GM06990 (cell line): Measurements from ENCODE around the gene TEN1.

ENCODE experiments used
- DNase-seq: peaks from one replicate; pipeline ENCODE4 v3.0.0-alpha.2; 2011; ENCODE audit not compliant: insufficient read length; ENCODE audit errors: extremely low read depth
- H3K27me3 ChIP-seq: replicated peaks from 2 replicates; pipeline ENCODE4 v1.6.0; 2011; ENCODE audit warnings: low read length; ENCODE audit not compliant: control insufficient read depth, insufficient read depth
- H3K36me3 ChIP-seq: 2 replicates; pipeline ENCODE4 v1.5.1; 2011; ENCODE audit warnings: low read length; ENCODE audit not compliant: control insufficient read depth, insufficient read depth
- H3K4me3 ChIP-seq: replicated peaks from 2 replicates; pipeline ENCODE4 v1.5.1; 2011; ENCODE audit warnings: low read depth, mild to moderate bottlenecking, control low read depth, low read length
- TF ChIP-seq, protein P1 (sequence below): IDR thresholded peaks from 2 replicates; pipeline ENCODE4 v1.5.1; 2011; ENCODE audit warnings: low read length, control low read depth, mild to moderate bottlenecking, inconsistent platforms; ENCODE audit not compliant: insufficient read depth, poor library complexity, severe bottlenecking

Gene TEN1

DNA sequence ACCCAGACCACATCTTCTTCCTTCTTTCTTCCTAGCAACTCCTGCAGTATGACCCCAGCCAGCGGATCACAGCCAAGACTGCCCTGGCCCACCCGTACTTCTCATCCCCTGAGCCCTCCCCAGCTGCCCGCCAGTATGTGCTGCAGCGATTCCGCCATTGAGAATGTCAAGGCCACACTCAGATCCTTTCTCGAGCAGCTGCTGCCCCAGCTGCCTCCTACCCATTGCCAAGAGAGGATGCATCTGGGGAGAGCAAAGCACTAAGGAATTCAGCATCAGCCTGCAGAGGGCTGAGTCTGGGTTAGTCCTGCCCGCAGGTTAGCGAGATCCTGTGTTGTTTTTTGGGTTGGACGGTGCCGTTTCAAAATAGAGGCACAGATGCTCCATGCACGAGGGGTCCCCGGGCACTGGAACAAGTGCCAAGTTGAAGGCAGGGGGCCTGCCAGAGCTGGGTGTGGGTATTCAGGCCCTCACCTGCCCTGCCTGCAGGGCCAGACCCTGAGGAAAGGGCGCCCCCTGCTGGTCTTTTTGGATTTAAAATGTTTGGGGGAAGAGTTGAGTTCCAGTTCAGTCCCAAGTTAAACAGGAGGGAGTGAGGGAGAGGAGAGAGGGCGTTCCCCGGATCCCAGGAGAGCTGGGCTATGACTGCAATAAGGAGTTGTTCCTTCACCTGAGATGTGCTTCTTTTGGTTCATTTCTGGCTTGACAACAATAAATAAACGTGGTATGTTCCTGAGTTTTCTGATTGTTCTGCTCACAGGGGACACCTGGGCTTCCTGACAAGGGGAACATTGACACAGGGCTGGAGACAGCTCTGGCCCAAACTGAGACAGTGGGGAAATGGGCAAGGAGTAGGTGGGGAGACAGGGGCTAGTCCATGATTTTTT, 26.5 kb downstream of the TEN1 start:
- Histone ChIP-seq H3K36me3 (peaks cover 7% of the 10 kb centered on the region), H3K4me3 (no peak overlapping the region), H3K27me3 (no peaks in the 10 kb centered on the region)
- TF ChIP-seq, protein P1, sequence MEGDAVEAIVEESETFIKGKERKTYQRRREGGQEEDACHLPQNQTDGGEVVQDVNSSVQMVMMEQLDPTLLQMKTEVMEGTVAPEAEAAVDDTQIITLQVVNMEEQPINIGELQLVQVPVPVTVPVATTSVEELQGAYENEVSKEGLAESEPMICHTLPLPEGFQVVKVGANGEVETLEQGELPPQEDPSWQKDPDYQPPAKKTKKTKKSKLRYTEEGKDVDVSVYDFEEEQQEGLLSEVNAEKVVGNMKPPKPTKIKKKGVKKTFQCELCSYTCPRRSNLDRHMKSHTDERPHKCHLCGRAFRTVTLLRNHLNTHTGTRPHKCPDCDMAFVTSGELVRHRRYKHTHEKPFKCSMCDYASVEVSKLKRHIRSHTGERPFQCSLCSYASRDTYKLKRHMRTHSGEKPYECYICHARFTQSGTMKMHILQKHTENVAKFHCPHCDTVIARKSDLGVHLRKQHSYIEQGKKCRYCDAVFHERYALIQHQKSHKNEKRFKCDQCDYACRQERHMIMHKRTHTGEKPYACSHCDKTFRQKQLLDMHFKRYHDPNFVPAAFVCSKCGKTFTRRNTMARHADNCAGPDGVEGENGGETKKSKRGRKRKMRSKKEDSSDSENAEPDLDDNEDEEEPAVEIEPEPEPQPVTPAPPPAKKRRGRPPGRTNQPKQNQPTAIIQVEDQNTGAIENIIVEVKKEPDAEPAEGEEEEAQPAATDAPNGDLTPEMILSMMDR, result peak; percentile 72
- DNase-seq, result peak; percentile 49

DNA sequence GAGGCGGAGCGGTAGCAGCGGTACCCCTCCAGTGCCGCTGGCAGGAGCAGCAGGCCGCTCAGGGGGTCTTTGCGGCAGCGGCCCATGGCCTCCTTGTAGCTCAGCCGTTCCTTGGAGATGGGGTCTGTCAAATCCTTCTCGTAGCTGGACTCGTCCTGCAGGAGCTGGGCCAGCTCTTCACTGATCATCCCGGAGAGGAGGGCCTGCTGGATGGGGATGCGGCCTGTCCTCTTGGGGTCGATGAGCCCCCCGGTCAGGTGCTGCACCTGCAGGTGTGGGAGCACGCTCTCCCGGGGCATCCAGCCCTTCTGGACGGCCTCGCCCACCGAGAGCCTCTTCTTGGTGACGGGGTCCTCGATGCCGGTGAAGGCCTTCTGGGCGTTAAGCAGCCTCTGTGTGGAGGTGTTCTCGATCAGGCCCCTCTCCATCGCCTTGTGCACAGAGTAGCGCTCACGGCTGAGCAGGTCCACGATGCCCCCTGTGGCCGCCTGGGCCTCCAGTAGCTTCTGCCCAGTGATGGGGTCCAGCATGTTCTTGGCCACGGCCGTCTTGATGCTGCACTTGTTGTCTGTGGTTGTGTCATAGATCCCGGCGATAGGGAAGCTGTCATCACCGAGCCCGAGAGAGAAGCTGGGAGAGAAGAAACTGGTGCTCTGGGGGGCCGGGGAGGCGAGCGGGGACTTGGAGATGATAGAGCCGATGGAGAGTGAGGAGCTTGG, 28.2 kb downstream of the TEN1 start:
- H3K4me3 ChIP-seq, result no peak overlapping the region
- TF ChIP-seq, protein P1, result no peak

DNA sequence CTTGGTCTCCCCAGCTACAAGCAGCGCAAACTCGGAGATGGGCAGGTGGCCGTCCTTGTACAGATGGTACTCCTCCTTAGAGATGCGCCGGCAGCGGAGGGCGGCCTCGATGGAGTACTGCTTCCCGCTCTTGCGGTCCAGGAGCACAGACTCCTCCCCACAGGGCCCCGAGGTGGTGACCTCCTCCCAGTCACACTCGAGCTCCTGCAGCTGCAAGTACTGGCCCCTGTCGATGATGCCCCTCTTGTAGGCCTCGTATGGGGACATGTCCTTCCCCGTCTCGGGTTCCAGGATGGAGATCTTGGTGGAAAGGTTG, 28.8 kb downstream of the TEN1 start:
- Histone ChIP-seq H3K4me3 (no peak overlapping the region), H3K36me3 (peaks cover 3% of the 10 kb centered on the region), H3K27me3 (no peaks in the 10 kb centered on the region; the same call in 1 of the 2 replicates)
- no peak for DNase-seq
- TF ChIP-seq, protein P1, result no peak

More for the DNA sequence above, 28.2 kb downstream of the TEN1 start:
- DNase-seq, result no peak
- Histone ChIP-seq H3K27me3 (no peaks in the 10 kb centered on the region; the same call in 1 of the 2 replicates), H3K36me3 (peaks cover 3% of the 10 kb centered on the region)

DNA sequence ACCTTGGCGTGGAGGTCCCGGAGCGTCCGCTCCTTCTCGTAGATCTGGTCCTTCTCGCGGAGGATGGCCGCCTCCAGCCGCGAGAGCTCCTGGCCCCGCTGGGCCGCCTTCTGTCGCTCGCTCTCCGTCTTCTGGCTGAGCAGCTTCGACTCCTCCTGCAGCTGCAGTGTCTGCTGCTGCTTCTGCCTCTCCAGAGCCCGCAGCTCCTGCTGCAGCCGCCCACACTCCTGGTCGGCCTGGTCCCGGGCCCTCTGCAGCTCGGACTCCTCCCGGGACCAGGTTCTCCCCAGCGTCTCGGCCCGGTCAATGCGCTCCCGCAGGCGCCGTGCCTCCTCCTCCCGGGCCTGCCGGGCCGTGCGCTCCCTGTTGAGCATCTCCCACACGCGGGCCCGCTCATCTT, 29.2 kb downstream of the TEN1 start:
- Histone ChIP-seq H3K36me3 (peaks cover 3% of the 10 kb centered on the region), H3K27me3 (no peaks in the 10 kb centered on the region; the same call in 1 of the 2 replicates), H3K4me3 (no peak overlapping the region)
- no peak for DNase-seq
- TF ChIP-seq, protein P1, result no peak

DNA sequence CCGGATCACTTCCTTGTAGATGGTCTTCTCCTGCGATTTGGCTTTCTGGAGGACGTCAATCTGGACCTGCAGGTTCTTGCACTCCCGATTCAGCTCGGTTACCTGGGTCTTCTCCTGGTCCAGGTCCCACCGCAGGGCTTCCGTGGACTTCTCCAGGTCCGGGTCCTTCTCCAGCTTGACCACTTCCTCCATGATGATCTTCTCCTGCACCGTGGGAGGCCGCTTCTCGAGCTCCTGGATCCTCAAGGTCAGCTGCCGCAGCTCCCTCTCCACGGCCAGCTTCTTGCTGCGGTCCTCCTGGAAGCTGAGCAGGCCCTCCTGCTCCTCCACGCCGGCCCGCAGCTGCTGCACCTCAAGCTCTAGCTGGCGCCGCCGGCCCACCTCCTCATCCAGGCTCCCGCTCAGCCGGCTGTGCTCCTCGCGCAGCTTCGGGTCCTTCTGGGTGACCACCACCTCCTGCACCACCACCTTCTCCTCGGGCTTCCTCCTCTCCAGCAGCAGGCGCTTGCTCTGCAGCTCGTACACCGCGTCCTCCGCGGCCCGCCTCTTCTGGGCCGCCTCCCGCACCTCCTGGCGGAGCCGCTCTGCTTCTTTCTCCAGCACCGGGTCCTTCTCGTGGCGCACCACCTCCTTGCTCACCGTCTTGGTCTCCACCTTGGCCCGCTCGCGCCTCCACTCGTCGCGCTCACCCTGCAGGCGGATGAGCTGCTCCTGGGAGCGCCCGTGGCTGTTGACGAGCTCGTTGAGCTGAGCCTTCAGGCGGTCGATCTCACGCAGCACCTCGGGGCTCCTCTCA, 29.8 kb downstream of the TEN1 start:
- H3K27me3 ChIP-seq, result no peaks in the 10 kb centered on the region; the same call in 1 of the 2 replicates
- H3K4me3 ChIP-seq, result no peak overlapping the region
- TF ChIP-seq, protein P1, result no peak
- no peak for DNase-seq
- H3K36me3 ChIP-seq, result peaks cover 3% of the 10 kb centered on the region
